NCI-H2107 treated with DMSO at 0.1 percent for 48 hours (cell line): ENCODE measurements around the gene DIP2C.
A peak's percentile ranks its signal among the peaks of the same experiment; 100 is the strongest.

Source experiments
- DNase-seq: peaks from one replicate; lab custom pipeline; 2025; ENCODE audit not compliant: unreplicated experiment; lab: John Stamatoyannopoulos, UW

Gene DIP2C

GRCh38 chr10:385571-386300 lies 303.7 kb downstream of the DIP2C start:
- DNase-seq = no peak

GRCh38 chr10:384538-385305 lies 304.7 kb downstream of the DIP2C start:
- DNase-seq = no peak

- DNase-seq = no peak
These were observed 305.9 kb downstream of the DIP2C start for GRCh38 chr10:383519-383918.

- no peak for DNase-seq
These were observed 307.7 kb downstream of the DIP2C start for GRCh38 chr10:381805-382204.

GRCh38 chr10:381346-381745 lies 308.1 kb downstream of the DIP2C start:
- DNase-seq = no peak

GRCh38 chr10:380313-380940 lies 309.0 kb downstream of the DIP2C start:
- no peak for DNase-seq

GRCh38 chr10:378930-379704 lies 310.4 kb downstream of the DIP2C start:
- DNase-seq = no peak

- DNase-seq = no peak
These were observed 311.1 kb downstream of the DIP2C start for GRCh38 chr10:378230-378929.

- DNase-seq = no peak
These were observed 312.2 kb downstream of the DIP2C start for GRCh38 chr10:377228-377627.

- DNase-seq = no peak
These were observed 313.5 kb downstream of the DIP2C start for GRCh38 chr10:375815-376505.

GRCh38 chr10:374354-374753 lies 315.1 kb downstream of the DIP2C start:
- no peak for DNase-seq

GRCh38 chr10:373526-374309 lies 315.8 kb downstream of the DIP2C start:
- peak; percentile 50 for DNase-seq

- DNase-seq = no peak
These were observed 316.5 kb downstream of the DIP2C start for GRCh38 chr10:373015-373414.

GRCh38 chr10:372566-372965 lies 316.9 kb downstream of the DIP2C start:
- DNase-seq = no peak

GRCh38 chr10:371515-371914 lies 318.0 kb downstream of the DIP2C start:
- DNase-seq = no peak

- DNase-seq = no peak
These were observed 319.0 kb downstream of the DIP2C start for GRCh38 chr10:370449-370825.

GRCh38 chr10:369684-370448 lies 319.6 kb downstream of the DIP2C start:
- no peak for DNase-seq

GRCh38 chr10:369221-369683 lies 320.2 kb downstream of the DIP2C start:
- DNase-seq = no peak
